ENCODE measurements around the gene WDR77.

WDR77 gene

DNA sequence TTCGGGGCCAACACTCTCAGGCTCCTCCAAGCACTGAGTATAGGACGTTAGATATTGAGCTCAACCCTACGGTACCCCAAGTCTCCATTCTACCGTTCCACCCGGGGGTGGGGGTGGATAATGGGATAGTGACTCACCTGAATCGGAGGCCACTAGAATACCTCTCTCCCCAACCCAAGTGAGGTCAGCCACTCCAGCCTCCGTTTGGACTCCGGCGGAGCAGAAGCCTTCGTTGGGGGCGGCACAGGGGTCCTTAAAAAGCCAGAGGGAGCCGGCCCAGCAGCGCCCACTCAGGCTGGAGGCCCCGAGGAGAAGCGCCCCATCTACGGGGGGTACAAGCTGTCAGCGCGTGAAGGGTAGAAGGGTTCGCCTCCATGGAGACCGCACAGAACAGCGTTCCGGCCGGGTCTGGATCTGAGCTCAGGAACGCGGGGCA is 556 bp downstream of the WDR77 start:
- Mint-ChIP-seq H3K9me3 (no peaks in the 10 kb centered on the region), H3K4me3 (peak overlapping the region; percentile 100), H3K4me1 (peaks cover 67% of the 10 kb centered on the region), H3K27me3 (no peaks in the 10 kb centered on the region), H3K36me3 (ENCODE audit: insufficient read depth) (peaks cover 41% of the 10 kb centered on the region), H3K27ac (ENCODE audit: low read depth) (peak overlapping the region; percentile 99)
- ATAC-seq (replicated peaks; ENCODE audit: extremely low read depth, poor library complexity, severe bottlenecking) (peak; percentile 35), DNase-seq (ENCODE audit: low spot score in 2 of 2) (peak in 1 of 2 donors; percentile 32)

DNA sequence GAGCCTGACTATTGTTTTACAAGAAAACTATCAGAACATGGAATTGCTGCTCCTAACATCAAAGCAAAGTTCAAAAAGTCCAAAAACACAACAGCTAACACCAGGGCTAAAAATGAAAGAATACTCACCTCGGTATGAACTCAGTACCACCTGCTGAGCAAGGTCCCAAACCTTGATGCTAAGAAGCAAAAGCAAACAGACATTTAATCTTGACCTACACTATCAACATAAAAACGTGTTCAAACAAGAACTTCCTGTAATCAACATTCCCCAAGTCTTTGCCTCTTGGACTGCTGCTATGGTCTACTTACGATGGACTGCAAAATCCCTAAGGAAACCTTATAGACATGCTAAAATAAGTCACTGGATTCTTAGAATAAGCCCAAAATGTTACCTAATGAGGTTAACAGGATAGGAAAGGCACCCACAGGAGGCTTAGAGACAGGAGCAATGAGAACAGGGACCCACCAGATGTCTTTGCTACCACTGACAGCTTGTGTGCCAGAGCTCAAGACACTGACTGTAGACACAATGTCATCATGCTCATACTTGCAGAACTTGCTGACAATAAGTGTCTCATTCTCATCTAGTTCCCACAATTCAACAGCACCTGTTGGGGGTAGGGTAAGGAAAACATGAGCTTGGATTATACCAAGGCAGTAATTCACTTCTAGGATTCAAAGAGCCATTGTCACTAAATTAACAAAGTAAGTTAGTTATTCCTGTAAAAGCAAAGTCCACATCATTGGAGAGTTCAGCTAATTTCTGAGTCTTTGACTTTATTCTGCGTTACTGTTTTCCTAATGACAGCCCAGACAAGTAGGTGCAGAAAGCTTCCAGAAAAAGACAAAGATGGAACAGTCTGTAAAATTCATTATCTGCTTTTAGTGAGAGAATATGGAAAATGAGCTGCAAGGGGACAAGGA is 1.8 kb downstream of the WDR77 start:
- Mint-ChIP-seq H3K27ac (ENCODE audit: low read depth) (peak overlapping the region; percentile 99), H3K36me3 (ENCODE audit: insufficient read depth) (peaks cover 47% of the 10 kb centered on the region), H3K27me3 (no peaks in the 10 kb centered on the region), H3K4me3 (peak overlapping the region; percentile 100), H3K9me3 (no peaks in the 10 kb centered on the region), H3K4me1 (peaks cover 65% of the 10 kb centered on the region)
- DNase-seq (ENCODE audit: low spot score in 2 of 2): no peak
- no peak for ATAC-seq (replicated peaks; ENCODE audit: extremely low read depth, poor library complexity, severe bottlenecking)

DNA sequence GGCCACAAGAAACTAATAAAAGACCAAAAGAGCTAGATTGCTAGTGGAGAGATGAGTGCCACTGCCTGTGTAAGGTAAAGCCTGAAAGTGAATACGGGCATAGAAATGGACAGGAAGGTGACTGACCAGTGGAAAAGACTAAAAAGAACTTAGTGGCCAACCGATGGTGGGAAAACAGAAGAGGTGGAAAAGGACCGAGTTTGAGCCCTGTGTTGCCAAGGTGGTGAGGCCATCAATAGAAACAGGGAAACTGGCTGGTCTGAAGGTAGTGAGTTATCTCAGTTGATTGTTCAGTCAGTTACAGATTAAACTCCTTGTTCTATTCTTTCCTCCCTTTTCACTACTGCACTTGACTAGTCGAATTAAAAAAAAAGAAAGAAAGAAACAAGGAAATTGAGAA is 2.5 kb downstream of the WDR77 start:
- Mint-ChIP-seq H3K27ac (ENCODE audit: low read depth) (peak overlapping the region; percentile 70), H3K4me1 (peaks cover 64% of the 10 kb centered on the region)

DNA sequence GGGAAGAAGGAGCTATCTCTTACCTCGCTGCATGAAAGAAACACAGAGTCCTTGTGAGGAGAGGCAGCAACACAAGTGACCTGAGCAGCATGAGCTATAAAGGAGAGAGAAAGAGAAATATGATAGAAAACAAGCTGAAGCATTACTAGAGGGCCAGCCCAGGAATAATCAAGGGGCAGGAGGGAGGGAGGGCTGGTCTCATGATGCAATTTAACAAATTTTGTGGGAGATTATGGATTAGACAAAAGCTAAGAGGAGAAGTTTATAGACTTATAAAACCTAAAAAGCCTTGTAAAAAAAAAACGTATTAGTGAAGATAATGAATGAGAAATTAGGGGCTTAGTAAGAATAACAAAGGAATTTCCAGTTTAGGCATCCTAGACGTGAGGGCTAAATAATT is 5.0 kb downstream of the WDR77 start:
- H3K4me3 Mint-ChIP-seq: no peak overlapping the region
- no peaks in the 10 kb centered on the region for H3K9me3 Mint-ChIP-seq
- peaks cover 45% of the 10 kb centered on the region for H3K36me3 Mint-ChIP-seq (ENCODE audit: insufficient read depth)
- no peak overlapping the region for H3K27ac Mint-ChIP-seq (ENCODE audit: low read depth)
- H3K4me1 Mint-ChIP-seq: peaks cover 41% of the 10 kb centered on the region
- DNase-seq (ENCODE audit: low spot score in 2 of 2) (no peak), ATAC-seq (replicated peaks; ENCODE audit: extremely low read depth, poor library complexity, severe bottlenecking) (no peak)
- H3K27me3 Mint-ChIP-seq: no peaks in the 10 kb centered on the region

More for the DNA sequence above, 2.5 kb downstream of the WDR77 start:
- Mint-ChIP-seq H3K36me3 (ENCODE audit: insufficient read depth) (peaks cover 46% of the 10 kb centered on the region), H3K9me3 (no peaks in the 10 kb centered on the region), H3K27me3 (no peaks in the 10 kb centered on the region), H3K4me3 (peak overlapping the region; percentile 100)
- ATAC-seq (replicated peaks; ENCODE audit: extremely low read depth, poor library complexity, severe bottlenecking) (no peak), DNase-seq (ENCODE audit: low spot score in 2 of 2) (no peak)

DNA sequence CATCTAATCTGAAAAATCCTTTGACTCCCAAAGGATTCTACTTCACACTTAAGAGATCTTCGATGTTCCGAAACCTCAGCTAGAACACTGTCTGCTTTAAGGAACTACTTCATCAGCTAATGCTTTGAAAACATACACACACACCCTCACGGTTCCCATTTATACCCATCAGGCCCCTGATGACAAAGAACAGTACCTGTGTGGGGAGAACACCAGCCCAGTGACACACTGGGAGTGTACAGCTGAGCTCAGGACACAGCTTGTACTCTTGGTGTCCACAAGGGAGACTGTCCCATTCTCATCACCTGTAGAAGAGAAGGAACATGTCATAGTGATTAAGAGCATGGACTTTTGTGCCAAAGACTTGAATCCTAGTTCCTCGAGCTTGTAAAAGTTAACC is 6.6 kb downstream of the WDR77 start:
- no peak for DNase-seq (ENCODE audit: low spot score in 2 of 2)
- no peak for ATAC-seq (replicated peaks; ENCODE audit: extremely low read depth, poor library complexity, severe bottlenecking)
- H3K4me1 Mint-ChIP-seq: peaks cover 29% of the 10 kb centered on the region
- no peak overlapping the region for H3K4me3 Mint-ChIP-seq
- no peaks in the 10 kb centered on the region for H3K27me3 Mint-ChIP-seq
- no peaks in the 10 kb centered on the region for H3K9me3 Mint-ChIP-seq
- no peak overlapping the region for H3K27ac Mint-ChIP-seq (ENCODE audit: low read depth)
- peaks cover 40% of the 10 kb centered on the region for H3K36me3 Mint-ChIP-seq (ENCODE audit: insufficient read depth)

DNA sequence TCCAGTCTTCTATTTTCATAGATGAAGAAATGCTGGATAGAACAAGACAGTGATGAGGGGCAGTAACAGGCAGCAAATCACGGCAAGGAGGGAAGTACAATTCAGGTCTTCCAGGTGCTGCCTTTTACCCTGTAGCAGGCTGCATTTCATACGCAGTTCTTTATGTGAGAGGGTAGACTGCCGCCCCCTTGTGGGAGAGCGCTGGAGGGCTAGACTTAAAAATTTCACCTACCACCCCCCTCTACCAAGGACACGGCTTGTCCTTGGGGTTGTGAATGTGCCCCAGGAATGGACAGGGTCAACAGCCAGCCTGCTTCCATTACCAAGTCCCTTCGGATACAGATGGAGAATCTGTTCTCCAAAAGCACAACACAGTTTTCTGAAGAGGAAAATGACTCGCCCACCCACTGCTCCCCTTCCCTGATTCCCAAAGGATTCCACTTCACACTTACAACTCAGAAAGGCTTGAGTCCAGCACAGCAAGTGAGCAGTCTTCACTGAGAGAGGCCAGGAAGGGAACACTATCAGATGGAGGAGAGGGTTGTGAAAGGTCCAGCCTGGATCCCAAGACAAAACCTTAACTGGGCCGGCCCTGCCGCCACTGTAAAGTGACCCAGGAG is 7.4 kb downstream of the WDR77 start:
- H3K9me3 Mint-ChIP-seq: no peaks in the 10 kb centered on the region
- peak; percentile 70 for ATAC-seq (replicated peaks; ENCODE audit: extremely low read depth, poor library complexity, severe bottlenecking)
- no peak overlapping the region for H3K4me3 Mint-ChIP-seq
- no peak overlapping the region for H3K27ac Mint-ChIP-seq (ENCODE audit: low read depth)
- peaks cover 21% of the 10 kb centered on the region for H3K4me1 Mint-ChIP-seq
- peak; percentile 38 to 41 for DNase-seq (ENCODE audit: low spot score in 2 of 2)
- H3K36me3 Mint-ChIP-seq (ENCODE audit: insufficient read depth): peaks cover 40% of the 10 kb centered on the region
- H3K27me3 Mint-ChIP-seq: no peaks in the 10 kb centered on the region

DNA sequence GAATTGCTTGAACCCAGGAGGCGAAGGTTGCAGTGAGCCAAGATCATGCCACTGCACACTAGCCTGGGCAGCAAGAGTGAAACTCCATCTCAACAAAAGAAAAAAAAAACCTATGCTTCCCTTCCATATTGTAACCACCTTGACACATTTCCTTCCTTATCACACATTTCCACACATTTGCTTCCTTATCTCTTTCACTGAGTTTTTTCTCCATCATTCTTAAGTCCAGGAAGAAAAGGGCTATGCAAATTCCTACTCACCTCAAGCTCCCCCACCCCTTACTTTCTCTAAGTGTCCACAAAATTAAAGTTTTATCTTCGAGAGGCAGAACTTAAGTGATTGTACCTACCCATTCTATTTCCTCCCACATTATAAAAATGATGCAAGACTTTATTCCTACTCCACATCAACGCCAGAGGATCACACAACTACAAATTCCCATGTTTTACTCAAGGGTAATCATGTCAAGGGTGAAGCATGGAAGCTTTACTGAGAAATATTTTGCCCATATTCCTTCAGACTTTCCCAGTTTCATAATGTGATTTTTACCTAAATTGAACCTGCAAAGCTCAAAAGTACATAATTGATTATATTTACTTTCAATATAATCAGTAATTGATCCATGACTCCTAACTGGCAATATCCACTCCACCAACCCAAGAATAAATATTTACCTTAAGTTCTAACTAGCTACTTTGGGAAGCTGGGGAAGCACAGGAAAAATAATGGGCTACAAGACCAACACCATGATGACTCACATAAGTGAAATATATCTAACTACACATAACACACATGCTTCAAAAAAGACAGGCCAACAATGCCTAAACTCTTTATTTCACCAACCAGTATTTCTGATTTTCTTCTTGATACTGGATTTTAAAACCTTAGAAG is 9.3 kb downstream of the WDR77 start:
- DNase-seq (ENCODE audit: low spot score in 2 of 2): no peak
- ATAC-seq (replicated peaks; ENCODE audit: extremely low read depth, poor library complexity, severe bottlenecking): no peak
- Mint-ChIP-seq H3K27me3 (no peaks in the 10 kb centered on the region), H3K27ac (ENCODE audit: low read depth) (peak overlapping the region; percentile 47), H3K4me3 (no peak overlapping the region), H3K9me3 (no peaks in the 10 kb centered on the region), H3K36me3 (ENCODE audit: insufficient read depth) (peaks cover 37% of the 10 kb centered on the region), H3K4me1 (peaks cover 11% of the 10 kb centered on the region)

DNA sequence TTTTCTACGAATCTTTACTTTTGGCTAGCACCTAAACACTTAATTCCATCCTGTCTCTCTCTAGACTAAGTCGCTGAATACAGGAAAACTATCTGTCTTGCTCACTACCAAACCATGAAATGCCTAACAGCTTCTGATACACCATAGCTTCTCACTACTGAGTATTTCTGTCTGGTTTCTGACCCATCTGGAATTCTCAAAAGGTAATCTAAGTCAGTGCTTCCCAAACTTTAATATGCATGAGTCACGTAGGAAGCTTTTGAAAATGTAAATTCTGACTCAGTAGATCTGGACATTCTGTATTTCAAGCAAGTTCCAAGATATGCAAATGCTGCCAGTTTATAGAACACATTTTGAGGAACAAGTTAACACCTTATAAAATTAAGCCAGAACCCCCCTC is 12.3 kb downstream of the WDR77 start:
- Mint-ChIP-seq H3K9me3 (no peaks in the 10 kb centered on the region), H3K36me3 (ENCODE audit: insufficient read depth) (peaks cover 18% of the 10 kb centered on the region), H3K4me3 (no peak overlapping the region), H3K4me1 (peaks cover 1% of the 10 kb centered on the region), H3K27ac (ENCODE audit: low read depth) (no peak overlapping the region), H3K27me3 (no peaks in the 10 kb centered on the region)
- ATAC-seq (replicated peaks; ENCODE audit: extremely low read depth, poor library complexity, severe bottlenecking): no peak
- DNase-seq (ENCODE audit: low spot score in 2 of 2): no peak

DNA sequence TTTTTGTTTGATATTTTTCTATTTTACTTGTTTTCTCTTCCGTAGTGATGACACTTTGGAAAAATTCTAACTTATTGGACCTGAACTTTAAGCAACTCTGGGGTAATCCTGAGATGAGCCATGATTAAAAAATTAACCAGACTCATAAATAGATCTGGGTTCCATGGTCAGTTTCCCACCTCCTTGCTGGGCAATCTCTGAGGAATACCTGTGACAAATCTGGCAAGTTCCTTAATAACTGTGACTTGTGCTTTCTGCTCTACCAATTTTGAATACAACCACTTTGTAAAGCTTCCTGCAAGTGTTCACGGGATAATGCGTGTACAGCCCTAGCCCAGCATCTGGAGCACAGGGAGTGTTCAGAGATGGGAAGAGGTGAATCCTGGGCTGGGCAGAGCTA is 24.8 kb downstream of the WDR77 start:
- no peak for DNase-seq (ENCODE audit: low spot score in 2 of 2)
- H3K27me3 Mint-ChIP-seq: peaks cover 10% of the 10 kb centered on the region
- H3K4me3 Mint-ChIP-seq: no peak overlapping the region
- H3K27ac Mint-ChIP-seq (ENCODE audit: low read depth): no peak overlapping the region
- peaks cover 7% of the 10 kb centered on the region for H3K4me1 Mint-ChIP-seq
- no peaks in the 10 kb centered on the region for H3K9me3 Mint-ChIP-seq
- no peak for ATAC-seq (replicated peaks; ENCODE audit: extremely low read depth, poor library complexity, severe bottlenecking)
- H3K36me3 Mint-ChIP-seq (ENCODE audit: insufficient read depth): peaks cover 4% of the 10 kb centered on the region

DNA sequence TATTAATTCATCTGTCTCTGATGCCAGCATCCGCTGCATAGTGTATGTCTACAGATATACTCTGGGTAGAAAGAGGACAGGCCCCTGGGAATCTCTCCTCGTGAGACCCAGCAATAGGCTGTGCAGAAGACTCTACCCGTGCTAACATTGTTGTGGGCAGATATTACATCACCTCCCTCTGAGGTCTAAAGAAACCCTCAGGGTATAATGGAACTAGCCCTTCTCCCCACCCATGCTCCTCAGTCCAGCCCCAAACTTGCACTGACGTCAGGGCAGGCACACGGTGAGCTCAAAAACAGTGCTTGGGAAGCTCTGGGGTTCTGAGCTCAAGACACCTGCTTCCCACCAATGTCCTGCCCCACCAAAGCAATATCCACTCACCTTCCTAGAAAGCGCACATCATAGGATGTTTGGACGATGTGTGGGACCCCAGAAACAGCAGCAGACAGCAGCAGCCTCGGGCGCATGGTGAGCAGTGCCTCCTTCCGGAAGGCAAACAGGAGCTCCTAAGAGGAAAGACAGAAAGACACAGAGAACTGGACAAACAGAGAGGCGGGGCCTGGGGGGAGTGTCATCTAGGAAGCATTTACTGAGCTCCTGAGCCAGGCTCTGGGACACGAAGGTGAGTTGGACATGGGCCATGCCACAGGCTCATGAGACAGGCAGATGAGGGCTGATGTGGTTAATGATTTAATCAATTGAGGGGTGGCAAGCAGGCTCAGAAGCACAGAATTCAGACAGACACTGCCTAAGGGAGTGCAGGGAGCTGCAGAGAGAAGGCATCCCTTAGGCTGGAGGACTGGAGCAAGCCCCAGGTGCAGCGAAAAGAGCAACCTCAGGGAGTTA is 26.3 kb downstream of the WDR77 start:
- DNase-seq (ENCODE audit: low spot score in 2 of 2) (no peak), ATAC-seq (replicated peaks; ENCODE audit: extremely low read depth, poor library complexity, severe bottlenecking) (no peak)
- peaks cover 5% of the 10 kb centered on the region for H3K4me1 Mint-ChIP-seq
- no peak overlapping the region for H3K27ac Mint-ChIP-seq (ENCODE audit: low read depth)
- H3K27me3 Mint-ChIP-seq: peaks cover 10% of the 10 kb centered on the region
- peaks cover 6% of the 10 kb centered on the region for H3K36me3 Mint-ChIP-seq (ENCODE audit: insufficient read depth)
- no peaks in the 10 kb centered on the region for H3K9me3 Mint-ChIP-seq
- H3K4me3 Mint-ChIP-seq: no peak overlapping the region

DNA sequence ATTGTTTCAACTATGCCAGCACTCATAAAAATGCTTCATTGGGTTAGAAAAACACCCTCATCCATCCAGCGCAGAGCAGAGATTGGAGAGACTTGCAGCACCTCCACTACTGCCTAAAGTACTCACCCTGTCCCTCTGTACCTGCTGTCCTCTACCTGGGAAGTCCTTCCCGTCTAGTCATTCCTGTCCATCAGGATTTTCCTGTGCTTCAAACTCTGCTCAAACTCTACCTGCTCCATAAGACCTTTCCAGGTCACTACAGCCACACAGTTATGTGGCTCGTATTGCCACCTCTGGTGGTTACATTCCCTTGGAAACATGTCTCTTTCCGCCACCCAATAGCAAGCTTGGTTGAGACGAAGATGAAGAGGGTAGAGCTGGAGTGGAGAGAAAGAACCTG is 28.7 kb downstream of the WDR77 start:
- no peak overlapping the region for H3K4me3 Mint-ChIP-seq
- H3K4me1 Mint-ChIP-seq: no peaks in the 10 kb centered on the region
- H3K27ac Mint-ChIP-seq (ENCODE audit: low read depth): no peak overlapping the region
- ATAC-seq (replicated peaks; ENCODE audit: extremely low read depth, poor library complexity, severe bottlenecking): no peak
- H3K36me3 Mint-ChIP-seq (ENCODE audit: insufficient read depth): peaks cover 7% of the 10 kb centered on the region
- no peak for DNase-seq (ENCODE audit: low spot score in 2 of 2)
- H3K9me3 Mint-ChIP-seq: no peaks in the 10 kb centered on the region
- peaks cover 5% of the 10 kb centered on the region for H3K27me3 Mint-ChIP-seq

DNA sequence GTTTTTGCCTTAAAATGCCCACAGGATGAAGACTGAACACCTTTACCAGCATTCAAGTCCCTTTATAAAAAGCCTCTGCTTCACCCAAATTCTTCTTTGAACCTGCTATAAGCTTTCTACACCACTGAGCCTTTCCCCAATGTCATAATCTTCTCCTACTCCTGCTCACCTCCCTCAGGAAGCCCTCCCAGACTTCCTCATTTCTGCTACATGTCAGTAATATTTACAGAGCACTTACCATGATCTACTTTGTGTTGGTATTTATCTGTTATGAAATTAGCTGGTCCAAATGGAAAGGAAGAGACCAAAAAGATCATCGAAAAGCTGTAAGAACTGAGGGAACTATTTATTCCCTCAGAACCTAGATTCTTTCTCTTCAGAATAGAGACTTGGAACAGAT is 30.0 kb downstream of the WDR77 start:
- H3K4me1 Mint-ChIP-seq: no peaks in the 10 kb centered on the region
- H3K27ac Mint-ChIP-seq (ENCODE audit: low read depth): no peak overlapping the region

More for the DNA sequence above, 30.0 kb downstream of the WDR77 start:
- DNase-seq (ENCODE audit: low spot score in 2 of 2): no peak
- no peak for ATAC-seq (replicated peaks; ENCODE audit: extremely low read depth, poor library complexity, severe bottlenecking)
- H3K27me3 Mint-ChIP-seq: no peaks in the 10 kb centered on the region
- no peaks in the 10 kb centered on the region for H3K9me3 Mint-ChIP-seq
- no peak overlapping the region for H3K4me3 Mint-ChIP-seq
- peaks cover 10% of the 10 kb centered on the region for H3K36me3 Mint-ChIP-seq (ENCODE audit: insufficient read depth)

All from central memory CD8-positive, alpha-beta T cell (primary cell).